GM10266 (cell line): ENCODE measurements around the gene ARSB.

ENCODE experiments used
- DNase-seq: peaks from one replicate; pipeline ENCODE4 v3.0.0; 2012; ENCODE audit errors: extremely low spot score
- TF ChIP-seq, protein P1 (sequence below): IDR thresholded peaks from 2 replicates; pipeline ENCODE4 v1.5.1; 2012; ENCODE audit warnings: mild to moderate bottlenecking, low read depth; ENCODE audit not compliant: control insufficient read depth, insufficient read depth; ENCODE audit errors: missing control alignments

ARSB gene

DNA sequence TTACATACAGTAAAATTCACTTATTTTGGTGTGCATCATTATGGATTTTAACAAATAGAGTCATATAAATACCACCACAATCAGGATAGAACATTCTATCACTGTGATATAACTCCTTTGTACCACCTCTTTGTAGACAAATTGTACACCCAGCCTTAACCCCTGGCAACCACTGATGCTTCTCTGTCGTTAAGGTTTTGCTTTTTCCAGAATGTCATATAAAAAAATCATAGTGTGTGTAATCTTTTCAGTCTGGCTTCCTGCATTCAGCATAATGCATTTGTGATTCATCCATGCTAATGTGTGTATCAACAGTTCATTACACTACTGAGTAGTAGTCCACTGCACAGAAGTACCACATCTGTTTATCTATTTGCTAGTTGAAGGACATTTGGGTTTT, 81.2 kb downstream of the ARSB start:
- TF ChIP-seq, protein P1, sequence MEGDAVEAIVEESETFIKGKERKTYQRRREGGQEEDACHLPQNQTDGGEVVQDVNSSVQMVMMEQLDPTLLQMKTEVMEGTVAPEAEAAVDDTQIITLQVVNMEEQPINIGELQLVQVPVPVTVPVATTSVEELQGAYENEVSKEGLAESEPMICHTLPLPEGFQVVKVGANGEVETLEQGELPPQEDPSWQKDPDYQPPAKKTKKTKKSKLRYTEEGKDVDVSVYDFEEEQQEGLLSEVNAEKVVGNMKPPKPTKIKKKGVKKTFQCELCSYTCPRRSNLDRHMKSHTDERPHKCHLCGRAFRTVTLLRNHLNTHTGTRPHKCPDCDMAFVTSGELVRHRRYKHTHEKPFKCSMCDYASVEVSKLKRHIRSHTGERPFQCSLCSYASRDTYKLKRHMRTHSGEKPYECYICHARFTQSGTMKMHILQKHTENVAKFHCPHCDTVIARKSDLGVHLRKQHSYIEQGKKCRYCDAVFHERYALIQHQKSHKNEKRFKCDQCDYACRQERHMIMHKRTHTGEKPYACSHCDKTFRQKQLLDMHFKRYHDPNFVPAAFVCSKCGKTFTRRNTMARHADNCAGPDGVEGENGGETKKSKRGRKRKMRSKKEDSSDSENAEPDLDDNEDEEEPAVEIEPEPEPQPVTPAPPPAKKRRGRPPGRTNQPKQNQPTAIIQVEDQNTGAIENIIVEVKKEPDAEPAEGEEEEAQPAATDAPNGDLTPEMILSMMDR = no peak
- no peak for DNase-seq

DNA sequence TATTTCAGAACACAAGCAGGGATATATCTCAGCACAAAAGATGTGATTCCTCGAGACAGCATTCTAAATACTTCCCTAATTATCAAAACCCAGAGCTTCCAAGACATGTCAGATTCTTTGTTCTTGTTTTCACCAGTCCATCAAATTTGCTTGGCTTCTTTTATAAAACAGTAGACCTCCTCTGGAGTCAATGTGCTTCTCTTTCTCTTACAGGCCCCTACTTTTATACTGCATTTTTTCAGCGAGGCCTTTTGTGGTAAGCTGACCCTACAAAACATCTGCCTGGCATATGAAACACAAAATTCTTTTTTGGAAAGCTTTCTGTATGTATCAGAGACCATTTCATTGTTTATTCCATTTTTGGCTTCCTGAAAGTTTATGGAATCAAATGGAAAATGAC, 81.8 kb downstream of the ARSB start:
- TF ChIP-seq, protein P1 = no peak
- no peak for DNase-seq

GRCh38 chr5:78899922-78900362, 85.2 kb downstream of the ARSB start:
- TF ChIP-seq, protein P1 = peak; percentile 69

DNA sequence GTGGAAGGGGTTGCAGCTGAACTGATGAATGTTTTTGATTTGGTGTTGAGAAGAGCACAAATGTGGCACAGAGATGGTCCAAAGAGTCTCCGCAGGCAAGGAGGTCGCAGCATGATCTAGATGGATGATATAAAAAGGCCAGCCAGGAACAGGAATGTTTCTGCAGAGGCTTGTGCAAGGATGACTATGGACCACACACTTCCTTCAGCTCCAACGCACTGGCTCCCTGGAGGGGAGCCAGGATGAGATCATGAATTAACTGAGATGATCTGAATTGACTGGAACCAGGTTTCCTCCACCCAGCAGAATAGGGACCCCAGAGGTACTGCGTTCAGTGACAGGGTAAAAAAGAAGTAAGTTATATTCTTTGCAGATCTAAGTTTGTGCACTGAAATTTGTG, 89.0 kb downstream of the ARSB start:
- TF ChIP-seq, protein P1 = no peak
- DNase-seq = no peak

More at GRCh38 chr5:78899922-78900362, 85.2 kb downstream of the ARSB start:
- DNase-seq = peak; percentile 34

DNA sequence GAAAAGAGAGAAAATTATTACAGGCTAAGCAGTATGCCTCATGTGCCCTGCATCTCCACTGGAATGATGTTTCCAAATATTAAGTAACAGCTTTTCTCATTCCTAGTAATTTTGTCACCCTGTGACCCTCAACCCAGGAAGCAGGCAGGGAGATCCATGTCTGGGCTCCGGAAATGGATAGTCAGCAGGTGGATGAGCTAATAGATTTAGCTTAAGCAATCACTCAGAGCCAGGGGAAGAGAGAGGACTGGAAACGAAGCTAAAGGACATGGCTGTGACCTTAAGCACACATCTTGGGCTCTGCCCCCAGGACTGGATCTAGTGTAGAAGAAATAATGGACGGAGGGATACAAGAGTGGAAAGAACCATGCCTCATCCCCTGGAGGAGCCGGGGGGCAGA, 89.5 kb downstream of the ARSB start:
- TF ChIP-seq, protein P1 = no peak
- DNase-seq = no peak

DNA sequence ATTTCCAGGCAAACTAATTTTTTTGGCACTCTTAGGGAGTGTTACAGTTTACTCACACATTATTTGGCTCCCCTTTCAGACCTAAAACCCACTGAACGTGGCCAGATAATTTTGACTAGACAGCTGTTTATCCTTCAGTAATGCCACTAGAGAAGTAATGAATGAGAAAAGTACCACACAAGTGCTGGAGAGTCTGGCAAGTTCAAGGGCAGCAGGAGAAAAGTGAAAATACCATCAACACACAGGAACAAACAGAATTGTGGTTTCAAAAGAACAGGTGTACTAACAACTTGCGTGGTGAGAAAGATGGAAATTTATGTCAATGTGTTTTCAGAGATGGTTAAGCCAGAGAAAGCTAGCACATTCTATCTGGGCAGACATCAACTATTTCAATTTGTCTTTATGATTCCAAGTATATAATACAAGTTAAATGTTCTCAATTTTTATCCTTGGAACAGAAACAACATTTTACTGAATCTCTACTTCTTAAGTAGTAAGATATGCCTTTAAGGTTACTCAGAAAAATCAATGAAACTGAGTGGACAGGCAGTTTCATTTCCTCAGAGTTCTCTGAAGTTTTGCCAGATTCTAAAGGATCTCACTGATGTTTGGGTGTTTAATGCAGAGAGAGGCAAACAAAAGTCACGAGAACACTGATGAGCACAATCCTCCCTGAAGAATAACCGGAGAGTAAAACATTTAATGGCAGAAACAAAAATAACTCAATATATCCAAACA, 91.0 kb downstream of the ARSB start:
- TF ChIP-seq, protein P1 = no peak

DNA sequence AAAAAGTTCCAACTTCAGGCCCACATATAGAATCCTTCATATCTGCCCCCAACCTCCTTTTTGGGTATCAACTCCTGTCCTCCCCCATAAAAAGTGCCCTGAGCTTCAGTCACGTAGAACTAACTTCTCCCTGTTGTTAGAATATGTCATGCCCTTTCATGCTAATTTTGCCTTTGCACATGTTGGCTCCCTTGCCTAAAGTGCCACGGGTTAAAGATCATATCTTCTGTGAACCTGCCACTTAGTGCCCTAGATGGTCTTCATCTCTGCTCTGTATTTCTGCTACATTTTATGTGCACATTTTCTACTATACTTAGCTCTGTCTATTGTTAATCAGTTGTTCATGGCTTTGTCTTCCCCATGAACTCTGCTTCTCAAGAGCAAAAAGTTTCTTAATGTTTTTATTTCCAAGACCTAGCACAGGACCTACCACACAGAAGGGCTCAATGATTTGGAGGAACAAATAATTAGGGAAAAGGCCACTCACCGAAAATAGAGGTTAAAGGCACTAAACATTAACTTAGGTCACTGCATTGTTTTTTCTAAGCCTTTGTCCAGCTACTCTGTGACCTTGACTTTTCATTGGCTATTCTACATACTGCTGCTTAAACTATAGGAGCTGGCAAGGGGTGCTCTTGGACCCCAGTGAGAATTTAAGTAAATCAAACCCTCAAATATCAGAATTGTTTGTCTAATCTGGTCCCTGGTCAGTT, 94.3 kb downstream of the ARSB start:
- TF ChIP-seq, protein P1 = no peak
- DNase-seq = no peak

More for the DNA sequence above, 91.0 kb downstream of the ARSB start:
- no peak for DNase-seq
